ENCODE data around the gene ACTL6B.

ACTL6B gene

DNA sequence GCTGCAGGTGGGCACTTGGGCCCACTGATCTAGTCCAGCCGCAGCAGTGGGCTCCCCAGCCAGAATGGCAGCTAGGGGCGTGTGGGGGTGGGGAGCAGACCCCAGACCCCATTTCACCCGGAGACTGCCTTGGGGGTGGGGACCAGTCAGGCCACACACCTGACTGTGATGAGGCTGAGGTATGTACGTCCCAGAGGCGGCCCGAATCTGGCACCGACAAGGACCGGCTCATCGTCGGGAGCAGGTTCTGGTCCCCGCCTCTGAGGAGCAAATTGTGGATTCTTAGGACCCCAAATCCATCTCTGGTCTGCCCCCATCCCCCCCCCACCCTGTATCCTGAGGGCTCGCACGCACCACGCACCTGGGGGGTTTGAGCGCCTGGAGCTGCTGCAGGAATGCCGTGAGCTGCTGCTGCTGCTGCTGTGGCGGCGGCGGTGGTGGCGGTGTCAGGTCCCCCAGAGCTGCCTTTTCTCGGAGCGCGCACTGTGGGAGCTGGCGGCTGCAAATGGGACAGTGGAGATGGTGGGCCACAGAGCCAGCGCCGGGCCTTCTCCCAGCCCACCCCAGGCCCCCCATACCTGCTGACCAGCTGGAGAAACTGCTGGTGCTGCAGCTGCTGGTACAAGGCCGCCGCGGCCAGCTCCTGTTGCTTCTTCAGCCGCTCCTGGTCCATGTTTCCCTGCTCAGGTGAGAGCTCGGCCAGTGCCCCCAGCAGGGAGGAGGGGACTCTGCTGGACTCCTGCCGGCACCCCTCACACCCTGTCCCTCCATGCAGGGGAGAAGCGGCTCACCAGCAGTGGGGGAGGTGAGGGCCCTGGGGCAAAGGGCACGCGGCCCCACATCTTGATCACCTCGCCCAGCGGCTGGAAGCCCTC is 27.6 kb upstream of the ACTL6B start:
- in situ Hi-C loops (cut with MboI; ENCODE audit: low sequenced_read_pairs) = no loop called here

- in situ Hi-C loops (cut with MboI; ENCODE audit: low sequenced_read_pairs) = no loop called here
These were observed 26.9 kb upstream of the ACTL6B start for GRCh38 chr7:100682991-100683658.

DNA sequence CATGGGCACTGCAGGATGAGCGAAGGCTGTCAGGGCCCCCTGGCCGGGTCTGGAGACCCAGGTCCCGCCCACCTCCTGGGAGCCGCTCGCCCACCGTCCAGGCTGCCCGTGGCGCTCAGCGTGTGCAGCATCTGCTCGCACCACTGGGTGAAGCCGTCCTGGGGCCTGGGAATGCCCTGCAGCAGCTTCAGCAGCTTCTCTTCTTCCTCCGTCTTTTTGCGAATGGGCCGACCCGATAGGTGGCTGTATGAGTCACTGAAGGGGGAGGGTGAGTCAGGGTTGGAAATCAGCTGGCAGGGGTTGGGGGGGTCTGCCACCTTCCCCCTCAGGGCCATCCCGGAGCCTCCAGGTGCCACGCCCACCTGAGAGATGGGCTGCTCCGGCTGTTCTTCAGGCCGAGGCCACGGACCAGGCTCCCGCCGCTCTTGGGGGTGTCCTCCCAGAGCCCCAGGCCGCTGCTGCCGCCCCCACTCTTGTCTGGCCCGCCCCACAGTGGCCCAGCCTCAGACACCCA is 26.0 kb upstream of the ACTL6B start:
- in situ Hi-C loops (cut with MboI; ENCODE audit: low sequenced_read_pairs) = no loop called here

GRCh38 chr7:100681491-100682227 is 25.4 kb upstream of the ACTL6B start:
- in situ Hi-C loops (cut with MboI; ENCODE audit: low sequenced_read_pairs) = no loop called here

GRCh38 chr7:100680576-100681271 is 24.5 kb upstream of the ACTL6B start:
- in situ Hi-C loops (cut with MboI; ENCODE audit: low sequenced_read_pairs) = no loop called here

DNA sequence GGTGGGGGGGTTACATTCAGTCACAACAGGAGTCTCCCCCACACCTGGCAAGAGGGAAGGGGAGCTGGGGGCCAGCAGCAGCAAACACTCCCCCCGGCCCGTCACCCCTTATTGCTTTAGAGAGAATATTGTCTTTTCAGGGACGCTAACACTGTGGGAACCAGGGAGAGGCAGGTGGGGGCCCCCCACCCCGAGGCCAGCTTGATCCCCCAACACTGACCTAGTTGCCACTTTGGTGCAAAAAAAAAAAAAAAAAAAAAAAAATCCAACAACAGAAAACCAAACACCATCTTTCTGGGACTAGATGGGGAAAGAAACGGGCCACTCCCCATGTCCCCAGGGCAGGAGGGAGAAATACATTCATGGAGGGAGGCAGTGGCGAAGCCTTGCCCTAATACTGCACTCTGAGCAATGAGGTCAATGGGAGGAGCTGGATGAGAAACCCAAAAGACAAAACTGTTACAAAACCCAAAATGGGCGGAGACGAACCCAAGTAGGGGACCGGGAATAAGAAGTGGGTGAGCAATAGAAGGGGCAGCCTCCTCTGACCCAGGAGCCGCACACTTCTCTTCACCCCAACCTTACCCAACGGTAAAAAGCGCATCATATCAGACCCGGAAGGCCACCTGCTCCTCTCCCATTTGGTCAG is 23.8 kb upstream of the ACTL6B start:
- in situ Hi-C loops (cut with MboI; ENCODE audit: low sequenced_read_pairs) = no loop called here

- in situ Hi-C loops (cut with MboI; ENCODE audit: low sequenced_read_pairs) = no loop called here
These were observed 23.1 kb upstream of the ACTL6B start for GRCh38 chr7:100679129-100679926.

DNA sequence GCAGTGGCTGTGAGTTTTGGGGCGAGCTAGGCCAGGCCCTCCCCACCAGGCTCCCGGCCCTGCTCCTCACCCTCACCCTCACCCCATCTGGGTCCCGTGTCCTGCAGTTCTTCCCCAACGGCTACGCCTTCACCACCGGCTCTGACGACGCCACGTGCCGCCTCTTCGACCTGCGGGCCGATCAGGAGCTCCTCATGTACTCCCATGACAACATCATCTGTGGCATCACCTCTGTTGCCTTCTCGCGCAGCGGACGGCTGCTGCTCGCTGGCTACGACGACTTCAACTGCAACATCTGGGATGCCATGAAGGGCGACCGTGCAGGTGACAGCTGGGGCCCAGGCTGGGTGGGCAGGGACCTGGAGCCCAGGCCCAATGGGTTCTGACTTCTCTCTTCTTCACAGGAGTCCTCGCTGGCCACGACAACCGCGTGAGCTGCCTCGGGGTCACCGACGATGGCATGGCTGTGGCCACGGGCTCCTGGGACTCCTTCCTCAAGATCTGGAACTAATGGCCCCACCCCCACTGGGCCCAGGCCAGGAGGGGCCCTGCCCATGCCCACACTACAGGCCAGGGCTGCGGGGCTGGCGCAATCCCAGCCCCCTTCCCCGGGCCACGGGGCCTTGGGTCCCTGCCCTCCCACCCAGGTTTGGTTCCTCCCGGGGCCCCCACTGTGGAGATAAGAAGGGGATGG is 22.2 kb upstream of the ACTL6B start:
- in situ Hi-C loops (cut with MboI; ENCODE audit: low sequenced_read_pairs) = no loop called here

- in situ Hi-C loops (cut with MboI; ENCODE audit: low sequenced_read_pairs) = no loop called here
These were observed 21.3 kb upstream of the ACTL6B start for GRCh38 chr7:100677308-100678267.

GRCh38 chr7:100676501-100677306 is 20.5 kb upstream of the ACTL6B start:
- in situ Hi-C loops (cut with MboI; ENCODE audit: low sequenced_read_pairs) = no loop called here

DNA sequence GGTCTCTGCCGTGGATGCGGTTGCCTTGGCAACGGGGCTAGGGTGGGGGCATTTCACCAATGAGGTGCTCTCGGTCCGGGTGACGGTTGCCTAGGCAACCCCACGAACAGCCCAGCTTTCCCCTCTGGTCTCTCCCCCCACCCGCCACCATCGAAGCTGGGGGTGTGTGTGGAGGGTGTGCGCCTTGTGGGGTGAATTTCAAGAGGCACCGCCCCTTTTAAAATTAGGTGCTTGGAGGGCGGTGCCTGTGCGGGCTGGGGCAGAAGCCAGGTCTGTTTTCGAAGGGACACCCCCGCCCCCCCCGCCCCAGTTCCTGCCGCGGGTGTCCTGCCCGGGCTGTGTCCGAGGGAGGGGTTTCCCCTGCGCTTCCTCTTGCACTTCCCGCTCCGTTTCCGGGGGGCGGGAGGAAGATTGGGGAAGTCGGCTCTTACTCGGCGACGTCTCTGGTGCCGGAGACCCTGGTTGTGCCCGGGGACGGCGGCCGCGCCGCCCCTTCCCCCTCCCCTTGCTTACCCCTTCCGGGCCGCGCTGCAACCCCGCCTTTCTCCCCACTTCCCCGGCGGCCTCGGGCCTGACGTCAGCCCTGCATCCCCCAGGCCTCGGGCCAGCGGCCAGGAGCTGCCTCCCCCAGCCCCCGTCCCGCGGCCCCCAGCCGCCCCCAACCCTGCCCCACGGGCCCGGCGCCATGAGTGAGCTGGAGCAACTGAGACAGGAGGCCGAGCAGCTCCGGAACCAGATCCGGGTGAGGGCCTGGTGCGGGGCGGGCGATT is 19.5 kb upstream of the ACTL6B start:
- in situ Hi-C loops (cut with MboI; ENCODE audit: low sequenced_read_pairs) = no loop called here

DNA sequence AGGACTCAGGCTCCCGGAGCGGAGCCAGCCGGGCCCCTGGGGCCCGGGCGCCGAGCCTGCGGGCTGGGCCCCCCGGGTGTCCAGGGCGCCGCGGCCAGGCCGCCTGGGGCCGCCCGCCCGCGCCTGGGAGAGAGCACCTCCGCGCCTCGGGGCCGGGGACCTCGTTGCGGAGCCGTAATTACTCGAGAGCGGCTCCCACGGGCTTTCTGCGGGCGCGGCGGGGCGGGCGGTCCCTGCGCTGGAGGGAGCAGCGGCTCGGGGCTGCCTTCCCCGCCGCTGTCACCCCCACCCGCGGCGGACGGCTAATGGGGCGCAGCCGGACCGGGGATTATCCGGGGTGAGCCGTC is 18.8 kb upstream of the ACTL6B start:
- in situ Hi-C loops (cut with MboI; ENCODE audit: low sequenced_read_pairs) = no loop called here

- in situ Hi-C loops (cut with MboI; ENCODE audit: low sequenced_read_pairs) = no loop called here
These were observed 18.3 kb upstream of the ACTL6B start for GRCh38 chr7:100674411-100675104.

DNA sequence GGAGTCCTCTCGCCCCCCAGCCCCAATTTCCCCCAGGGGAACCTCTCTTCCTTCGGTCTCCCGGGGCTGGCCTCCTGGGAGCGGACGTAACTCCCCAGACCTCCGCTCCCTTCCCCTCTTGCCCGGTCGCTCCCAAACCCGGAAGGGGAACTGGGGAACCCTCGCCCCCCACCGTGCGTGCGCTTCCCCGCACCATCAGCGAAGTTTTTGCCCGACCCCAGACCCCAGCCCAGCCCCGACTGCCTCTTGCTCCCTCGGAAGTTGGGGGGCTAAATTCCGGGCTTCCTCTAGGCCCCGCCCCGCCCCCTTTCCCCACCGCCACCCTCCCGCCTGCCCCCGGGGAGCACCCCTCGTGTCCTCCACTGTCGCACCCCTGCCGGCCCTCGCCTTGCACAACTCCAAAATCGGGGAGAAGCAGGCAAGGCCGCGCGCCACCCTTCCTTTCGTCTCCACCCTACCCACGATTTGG is 17.7 kb upstream of the ACTL6B start:
- in situ Hi-C loops (cut with MboI; ENCODE audit: low sequenced_read_pairs) = no loop called here

- in situ Hi-C loops (cut with MboI; ENCODE audit: low sequenced_read_pairs) = no loop called here
These were observed 17.2 kb upstream of the ACTL6B start, which contains the start of gene GNB2 for GRCh38 chr7:100673302-100673941. Gene GNB2, plus strand, starts transcription at chr7:100673740. Its CDS starts 2,526 bp downstream, at chr7:100676266.
